ENCODE measurements around the gene KRT17.
A peak's percentile ranks its signal among the peaks of the same experiment; 100 is the strongest.
"Not testable (repeated sequence)": the region's sequence is repeated elsewhere in the genome, so short reads cannot be mapped to it uniquely, and the experiment has no call there.

KRT17 gene

GRCh38 chr17:41653892-41654677 is 29.7 kb upstream of the KRT17 start:
- no peak for DNase-seq

- no peak for DNase-seq
These were observed 29.0 kb upstream of the KRT17 start for GRCh38 chr17:41653421-41653820.

- no peak for DNase-seq
These were observed 28.1 kb upstream of the KRT17 start for GRCh38 chr17:41652461-41652970.

- DNase-seq: no peak
These were observed 27.5 kb upstream of the KRT17 start for GRCh38 chr17:41651625-41652460.

- DNase-seq: no peak
These were observed 26.6 kb upstream of the KRT17 start for GRCh38 chr17:41650794-41651624.

GRCh38 chr17:41649923-41650519 is 25.6 kb upstream of the KRT17 start:
- no peak for DNase-seq

GRCh38 chr17:41648411-41649195 is 24.2 kb upstream of the KRT17 start:
- peak; percentile 83 for DNase-seq

GRCh38 chr17:41647940-41648410 is 23.6 kb upstream of the KRT17 start:
- DNase-seq: peak; percentile 84 to 86

- DNase-seq: no peak
These were observed 22.9 kb upstream of the KRT17 start for GRCh38 chr17:41647038-41647813.

GRCh38 chr17:41642252-41643156 is 18.1 kb upstream of the KRT17 start:
- no peak for DNase-seq

- DNase-seq: not testable (repeated sequence)
These were observed 16.2 kb upstream of the KRT17 start for GRCh38 chr17:41640596-41640995.

GRCh38 chr17:41639492-41640473 is 15.4 kb upstream of the KRT17 start:
- no peak for DNase-seq

GRCh38 chr17:41638941-41639340 is 14.6 kb upstream of the KRT17 start:
- no peak for DNase-seq

GRCh38 chr17:41638194-41638593 is 13.8 kb upstream of the KRT17 start:
- no peak for DNase-seq

GRCh38 chr17:41636652-41637051 is 12.3 kb upstream of the KRT17 start:
- no peak for DNase-seq

- no peak for DNase-seq
These were observed 11.0 kb upstream of the KRT17 start for GRCh38 chr17:41635121-41636097.

GRCh38 chr17:41634639-41635038 is 10.3 kb upstream of the KRT17 start:
- no peak for DNase-seq

All from CD4-positive, alpha-beta T cell treated with Interleukin-1 beta for 1 hour (primary cell).